GM12878 (cell line): ENCODE results near the gene GLMP. TPM values are rescaled to one million over a fixed set of nuclear protein-coding genes. Genes with fewer than 3 reads are reported as not detected.

Experiments
- ATAC-seq: fragments of 200-7000 bp; cut with Tn5 transposase; 3 replicates; pipeline ENCODE4 v1.9.1; 2020; ENCODE audit warnings: mild to moderate bottlenecking, moderate library complexity
- BruUV-seq: library from RNA; stranded (reverse); fragments of 400-500 nt; replicated peaks from 2 replicates; lab custom pipeline; 2021; lab: Mats Ljungman, UMichigan
- CTCF ChIA-PET: fragments of 300-600 bp; sonication (Branson Sonifier 250); formaldehyde crosslinking; extraction: SDS; loops from one replicate; lab custom pipeline; 2021; ENCODE audit warnings: inconsistent platforms; lab: Yijun Ruan, JAX
- POLR2A ChIA-PET: fragments of 350-600 bp; formaldehyde crosslinking; extraction: SDS; loops from one replicate; lab custom pipeline; 2021; ENCODE audit warnings: inconsistent platforms; lab: Charles Lee
- RAD21 ChIA-PET: fragments of 300-600 bp; sonication (Branson Sonifier 250); formaldehyde crosslinking; loops from one replicate; lab custom pipeline; 2023; ENCODE audit warnings: antibody characterized with exemption; ENCODE audit not compliant: unreplicated experiment; lab: Charles Lee
- SMC1A ChIA-PET: fragments of 300-600 bp; sonication (Branson Sonifier 250); formaldehyde crosslinking; loops from one replicate; lab custom pipeline; 2023; ENCODE audit not compliant: unreplicated experiment, uncharacterized antibody; lab: Charles Lee
- DNase-seq: peaks from one replicate; pipeline ENCODE4 v3.0.0-alpha.2; 2011; ENCODE audit warnings: low read depth, low spot score
- FAIRE-seq: peaks from 3 replicates; lab custom pipeline; 2011; peaks lifted over from hg19 to GRCh38; lab: Jason Lieb, UNC
- H2AFZ ChIP-seq: 2 replicates; pipeline ENCODE4 v1.6.0; 2011; ENCODE audit warnings: low read depth, low read length, control low read depth; ENCODE audit not compliant: control insufficient read depth
- H3K27ac ChIP-seq: 2 replicates; pipeline ENCODE4 v1.5.1; 2011; ENCODE audit warnings: control low read depth; ENCODE audit not compliant: control insufficient read depth, insufficient read depth
- H3K27me3 ChIP-seq, 2 experiments: replicated peaks in 1 of 2; 2 replicates each; pipeline versions ENCODE4 v1.6.0 to v1.6.1; 2011; ENCODE audit warnings: low read length in 1 of 2; ENCODE audit not compliant: control insufficient read depth in 2 of 2, insufficient read depth in 2 of 2
- H3K36me3 ChIP-seq, 2 experiments: 2 replicates each; pipeline ENCODE4 v1.5.1; 2011; ENCODE audit warnings: low read length in 1 of 2; ENCODE audit not compliant: control insufficient read depth in 2 of 2, insufficient read depth in 2 of 2
- H3K4me1 ChIP-seq: 2 replicates; pipeline ENCODE4 v1.6.1; 2011; ENCODE audit warnings: mild to moderate bottlenecking, low read length, moderate library complexity, mixed read lengths; ENCODE audit not compliant: control insufficient read depth, insufficient read depth
- H3K4me2 ChIP-seq: 2 replicates; pipeline ENCODE4 v1.6.0; 2011; ENCODE audit warnings: control low read depth; ENCODE audit not compliant: control insufficient read depth, insufficient read depth
- H3K4me3 ChIP-seq: fragments of 200-600 bp; sonication (generic); 2 replicates; pipeline ENCODE4 v1.5.1; 2016
- H3K79me2 ChIP-seq: 2 replicates; pipeline ENCODE4 v1.6.0; 2011; ENCODE audit warnings: low read length; ENCODE audit not compliant: control insufficient read depth, insufficient read depth
- H3K9ac ChIP-seq: 2 replicates; pipeline ENCODE4 v1.8.0; 2011; ENCODE audit warnings: low read length, control low read depth, mixed read lengths; ENCODE audit not compliant: control insufficient read depth, insufficient read depth
- H3K9me3 ChIP-seq: replicated peaks from 3 replicates; pipeline ENCODE4 v1.5.1; 2011; ENCODE audit warnings: mild to moderate bottlenecking, low read length; ENCODE audit not compliant: control insufficient read depth, insufficient read depth
- H4K20me1 ChIP-seq: 2 replicates; pipeline ENCODE4 v1.6.0; 2011; ENCODE audit not compliant: control insufficient read depth, insufficient read depth
- ETV6 ChIP-seq, 2 experiments: fragments of 450-650 bp in 1 of 2; IDR thresholded peaks in 1 of 2; conservative IDR thresholded peaks in 1 of 2; 2 replicates each; pipeline ENCODE4 v1.6.1; 2014; ENCODE audit warnings: antibody characterized with exemption in 1 of 2, borderline replicate concordance in 1 of 2, low read depth in 1 of 2, mild to moderate bottlenecking in 1 of 2, moderate library complexity in 1 of 2
- IKZF1 ChIP-seq: fragments of 450-650 bp; conservative IDR thresholded peaks from 2 replicates; pipeline ENCODE4 v1.6.1; 2017; ENCODE audit warnings: antibody characterized with exemption, mild to moderate bottlenecking
- KDM1A ChIP-seq: fragments of 200-600 bp; sonication (generic); IDR thresholded peaks from 2 replicates; pipeline ENCODE4 v1.6.1; 2016; ENCODE audit warnings: borderline replicate concordance
- NR2C1 ChIP-seq: fragments of 450-650 bp; IDR thresholded peaks from 2 replicates; pipeline ENCODE4 v1.6.1; 2017; ENCODE audit warnings: antibody characterized with exemption, mild to moderate bottlenecking, moderate library complexity
- NRF1 ChIP-seq: conservative IDR thresholded peaks from 2 replicates; pipeline ENCODE4 v1.6.1; 2011; ENCODE audit warnings: mild to moderate bottlenecking, low read depth, low read length, improper control_type of control experiment
- SIN3A ChIP-seq: IDR thresholded peaks from 2 replicates; pipeline ENCODE4 v1.6.1; 2012; ENCODE audit warnings: low read depth, low read length, improper control_type of control experiment
- SMC3 ChIP-seq: IDR thresholded peaks from 2 replicates; pipeline ENCODE4 v1.6.1; 2011; ENCODE audit warnings: low read length, improper control_type of control experiment, borderline replicate concordance
- ZBED1 ChIP-seq: IDR thresholded peaks from 2 replicates; pipeline ENCODE4 v1.6.1; 2016; ENCODE audit warnings: borderline replicate concordance
- ZNF24 ChIP-seq: fragments of 450-650 bp; IDR thresholded peaks from 2 replicates; pipeline ENCODE4 v1.6.1; 2017; ENCODE audit warnings: antibody characterized with exemption, mild to moderate bottlenecking
- WGBS: methylation state at CpG from one replicate; pipeline ENCODE4 v1.1.6; 2016; ENCODE audit warnings: low lambda C conversion rate; ENCODE audit not compliant: insufficient replicate concordance, insufficient coverage; ENCODE audit errors: missing lambda C conversion rate; 5-methylcytosine and 5-hydroxymethylcytosine counted together
- in situ Hi-C: fragments of 300-500 bp; cut with MboI; formaldehyde crosslinking; loops from 9 replicates; pipeline ENCODE4 v1.14.3; 2018; ENCODE audit warnings: mixed read lengths
- intact Hi-C: fragments of 100-400 bp; cut with micrococcal nuclease; formaldehyde crosslinking; loops from one replicate; pipeline ENCODE4 v1.14.2; 2022; ENCODE audit not compliant: unreplicated experiment
- polyA plus RNA-seq, 11 experiments: library from polyadenylated mRNA; depleted of rRNA in 4 of 11; unstranded in 6 of 11; stranded (reverse) in 5 of 11; fragments of >200 nt; fragmentation: Nextera tagmentation in 4 of 11; fragmentation: Illumina TruSeq in 1 of 11; extraction: Ambion mirVana in 4 of 11; extraction: Trizol in 1 of 11; gene quantifications; 1 replicate in 1 of 11; 2 replicates in 10 of 11; pipeline versions ENCODE4 v1.2.1 to v1.2.3, GENCODE V29; 2011 to 2016; ENCODE audit warnings: inconsistent platforms in 2 of 11, missing spikeins in 2 of 11, low read depth in 1 of 11
- total RNA-seq, 4 experiments: library from RNA; depleted of rRNA in 3 of 4; stranded (reverse); fragments of >200 nt in 3 of 4; fragmentation: Illumina TruSeq in 1 of 4; extraction: Trizol in 1 of 4; gene quantifications; 2 replicates each; pipeline versions ENCODE4 v1.2.1 to v1.2.3, GENCODE V29; 2013 to 2021
- TF ChIP-seq, protein P1 (sequence below): fragments of 450-650 bp; IDR thresholded peaks from 2 replicates; pipeline ENCODE4 v1.6.1; 2017; ENCODE audit warnings: mild to moderate bottlenecking, low read depth, inconsistent platforms; ENCODE audit not compliant: poor library complexity, severe bottlenecking
- TF ChIP-seq, protein P2 (sequence below): fragments of 450-650 bp; formaldehyde crosslinking; IDR thresholded peaks from 2 replicates; pipeline ENCODE4 v1.5.0; 2022; ENCODE audit warnings: mild to moderate bottlenecking, missing genetic modification characterization
- TF ChIP-seq, protein P3 (sequence below): fragments of 450-650 bp; IDR thresholded peaks from 2 replicates; pipeline ENCODE4 v1.6.1; 2017; ENCODE audit warnings: antibody characterized with exemption, mild to moderate bottlenecking, moderate library complexity
- TF ChIP-seq, protein P4 (sequence below): IDR thresholded peaks from 2 replicates; pipeline ENCODE4 v1.6.1; 2012; ENCODE audit warnings: low read depth, low read length, improper control_type of control experiment

GLMP gene
- total and polyA plus RNA-seq, 10 of the 15 experiments (the other 5 are each of a cell fraction or from before 2014, with no cell fraction given), result 4.4 to 30.0 (median 19.5) TPM

DNA sequence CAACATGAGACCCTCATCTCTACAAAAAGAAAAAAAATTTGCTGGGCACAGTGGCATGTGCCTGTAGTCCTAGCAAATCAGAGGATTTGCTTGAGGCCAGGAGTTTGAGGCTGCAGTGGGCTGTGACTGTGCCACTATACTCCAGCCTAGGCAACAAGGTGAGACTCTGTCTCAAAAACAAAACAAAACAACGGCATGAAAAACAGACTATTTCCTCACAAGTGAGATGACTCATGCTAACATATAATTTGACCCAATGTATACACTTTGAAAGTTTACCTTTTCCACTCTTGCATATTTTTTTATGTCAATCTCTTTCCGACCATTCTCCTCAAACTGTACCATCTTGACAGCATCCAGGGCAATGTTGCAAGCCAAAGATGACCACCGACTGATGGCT is 25.1 kb upstream of the GLMP start:
- H4K20me1 ChIP-seq, result no peaks in the 10 kb centered on the region
- DNase-seq, result no peak
- no TSS peak for BruUV-seq
- H3K9ac ChIP-seq, result no peak overlapping the region
- H3K9me3 ChIP-seq, result no peaks in the 10 kb centered on the region
- ChIA-PET SMC1A (interaction anchor here (1.4 to 7.2 kb wide), 2 partner anchors 39 to 97 kb away, joined by 3 to 39 read pairs; partner anchors contain the start of gene SMG5), RAD21 (no interaction called here), POLR2A (no interaction called here), CTCF (interaction anchor here (1.1 to 5.2 kb wide), 9 partner anchors 13 to 230 kb away, joined by 4 to 58 read pairs (median 7); partner anchors contain the start of genes SMG5 and TMEM79)
- no peak for ATAC-seq
- H2AFZ ChIP-seq, result no peak overlapping the region
- no peaks in the 10 kb centered on the region for H3K27me3 ChIP-seq
- H3K27ac ChIP-seq, result no peak overlapping the region
- H3K36me3 ChIP-seq, result peaks cover 27 to 48% of the 10 kb centered on the region in 2 experiments
- 78% methylated on average over 3 of the region's 3 CpGs for WGBS
- intact Hi-C loops, result no loop called here
- no peaks in the 10 kb centered on the region for H3K79me2 ChIP-seq
- H3K4me2 ChIP-seq, result no peak overlapping the region
- in situ Hi-C loops, result no loop called here
- FAIRE-seq, result no peak
- H3K4me3 ChIP-seq, result no peak overlapping the region
- H3K4me1 ChIP-seq, result no peaks in the 10 kb centered on the region
- TF ChIP-seq, protein P1, sequence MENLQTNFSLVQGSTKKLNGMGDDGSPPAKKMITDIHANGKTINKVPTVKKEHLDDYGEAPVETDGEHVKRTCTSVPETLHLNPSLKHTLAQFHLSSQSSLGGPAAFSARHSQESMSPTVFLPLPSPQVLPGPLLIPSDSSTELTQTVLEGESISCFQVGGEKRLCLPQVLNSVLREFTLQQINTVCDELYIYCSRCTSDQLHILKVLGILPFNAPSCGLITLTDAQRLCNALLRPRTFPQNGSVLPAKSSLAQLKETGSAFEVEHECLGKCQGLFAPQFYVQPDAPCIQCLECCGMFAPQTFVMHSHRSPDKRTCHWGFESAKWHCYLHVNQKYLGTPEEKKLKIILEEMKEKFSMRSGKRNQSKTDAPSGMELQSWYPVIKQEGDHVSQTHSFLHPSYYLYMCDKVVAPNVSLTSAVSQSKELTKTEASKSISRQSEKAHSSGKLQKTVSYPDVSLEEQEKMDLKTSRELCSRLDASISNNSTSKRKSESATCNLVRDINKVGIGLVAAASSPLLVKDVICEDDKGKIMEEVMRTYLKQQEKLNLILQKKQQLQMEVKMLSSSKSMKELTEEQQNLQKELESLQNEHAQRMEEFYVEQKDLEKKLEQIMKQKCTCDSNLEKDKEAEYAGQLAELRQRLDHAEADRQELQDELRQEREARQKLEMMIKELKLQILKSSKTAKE, result no peak
- TF ChIP-seq, protein P2, sequence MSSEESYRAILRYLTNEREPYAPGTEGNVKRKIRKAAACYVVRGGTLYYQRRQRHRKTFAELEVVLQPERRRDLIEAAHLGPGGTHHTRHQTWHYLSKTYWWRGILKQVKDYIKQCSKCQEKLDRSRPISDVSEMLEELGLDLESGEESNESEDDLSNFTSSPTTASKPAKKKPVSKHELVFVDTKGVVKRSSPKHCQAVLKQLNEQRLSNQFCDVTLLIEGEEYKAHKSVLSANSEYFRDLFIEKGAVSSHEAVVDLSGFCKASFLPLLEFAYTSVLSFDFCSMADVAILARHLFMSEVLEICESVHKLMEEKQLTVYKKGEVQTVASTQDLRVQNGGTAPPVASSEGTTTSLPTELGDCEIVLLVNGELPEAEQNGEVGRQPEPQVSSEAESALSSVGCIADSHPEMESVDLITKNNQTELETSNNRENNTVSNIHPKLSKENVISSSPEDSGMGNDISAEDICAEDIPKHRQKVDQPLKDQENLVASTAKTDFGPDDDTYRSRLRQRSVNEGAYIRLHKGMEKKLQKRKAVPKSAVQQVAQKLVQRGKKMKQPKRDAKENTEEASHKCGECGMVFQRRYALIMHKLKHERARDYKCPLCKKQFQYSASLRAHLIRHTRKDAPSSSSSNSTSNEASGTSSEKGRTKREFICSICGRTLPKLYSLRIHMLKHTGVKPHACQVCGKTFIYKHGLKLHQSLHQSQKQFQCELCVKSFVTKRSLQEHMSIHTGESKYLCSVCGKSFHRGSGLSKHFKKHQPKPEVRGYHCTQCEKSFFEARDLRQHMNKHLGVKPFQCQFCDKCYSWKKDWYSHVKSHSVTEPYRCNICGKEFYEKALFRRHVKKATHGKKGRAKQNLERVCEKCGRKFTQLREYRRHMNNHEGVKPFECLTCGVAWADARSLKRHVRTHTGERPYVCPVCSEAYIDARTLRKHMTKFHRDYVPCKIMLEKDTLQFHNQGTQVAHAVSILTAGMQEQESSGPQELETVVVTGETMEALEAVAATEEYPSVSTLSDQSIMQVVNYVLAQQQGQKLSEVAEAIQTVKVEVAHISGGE (CRISPR knock-in tag), result no peak
- TF ChIP-seq ZNF24, result no peak
- no peak for TF ChIP-seq IKZF1
- no peak for TF ChIP-seq ETV6 (conservative IDR thresholded peaks at IDR 0.05 in 1 of 2, IDR thresholded peaks at IDR 0.05 in 1 of 2; ENCODE audit: borderline replicate concordance in 1 of 2, low read depth in 1 of 2)
- TF ChIP-seq SIN3A, result no peak
- no peak for TF ChIP-seq NRF1
- no peak for TF ChIP-seq NR2C1
- TF ChIP-seq, protein P3, sequence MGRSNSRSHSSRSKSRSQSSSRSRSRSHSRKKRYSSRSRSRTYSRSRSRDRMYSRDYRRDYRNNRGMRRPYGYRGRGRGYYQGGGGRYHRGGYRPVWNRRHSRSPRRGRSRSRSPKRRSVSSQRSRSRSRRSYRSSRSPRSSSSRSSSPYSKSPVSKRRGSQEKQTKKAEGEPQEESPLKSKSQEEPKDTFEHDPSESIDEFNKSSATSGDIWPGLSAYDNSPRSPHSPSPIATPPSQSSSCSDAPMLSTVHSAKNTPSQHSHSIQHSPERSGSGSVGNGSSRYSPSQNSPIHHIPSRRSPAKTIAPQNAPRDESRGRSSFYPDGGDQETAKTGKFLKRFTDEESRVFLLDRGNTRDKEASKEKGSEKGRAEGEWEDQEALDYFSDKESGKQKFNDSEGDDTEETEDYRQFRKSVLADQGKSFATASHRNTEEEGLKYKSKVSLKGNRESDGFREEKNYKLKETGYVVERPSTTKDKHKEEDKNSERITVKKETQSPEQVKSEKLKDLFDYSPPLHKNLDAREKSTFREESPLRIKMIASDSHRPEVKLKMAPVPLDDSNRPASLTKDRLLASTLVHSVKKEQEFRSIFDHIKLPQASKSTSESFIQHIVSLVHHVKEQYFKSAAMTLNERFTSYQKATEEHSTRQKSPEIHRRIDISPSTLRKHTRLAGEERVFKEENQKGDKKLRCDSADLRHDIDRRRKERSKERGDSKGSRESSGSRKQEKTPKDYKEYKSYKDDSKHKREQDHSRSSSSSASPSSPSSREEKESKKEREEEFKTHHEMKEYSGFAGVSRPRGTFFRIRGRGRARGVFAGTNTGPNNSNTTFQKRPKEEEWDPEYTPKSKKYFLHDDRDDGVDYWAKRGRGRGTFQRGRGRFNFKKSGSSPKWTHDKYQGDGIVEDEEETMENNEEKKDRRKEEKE, result no peak
- TF ChIP-seq SMC3, result no peak
- no peak for TF ChIP-seq KDM1A
- TF ChIP-seq, protein P4, sequence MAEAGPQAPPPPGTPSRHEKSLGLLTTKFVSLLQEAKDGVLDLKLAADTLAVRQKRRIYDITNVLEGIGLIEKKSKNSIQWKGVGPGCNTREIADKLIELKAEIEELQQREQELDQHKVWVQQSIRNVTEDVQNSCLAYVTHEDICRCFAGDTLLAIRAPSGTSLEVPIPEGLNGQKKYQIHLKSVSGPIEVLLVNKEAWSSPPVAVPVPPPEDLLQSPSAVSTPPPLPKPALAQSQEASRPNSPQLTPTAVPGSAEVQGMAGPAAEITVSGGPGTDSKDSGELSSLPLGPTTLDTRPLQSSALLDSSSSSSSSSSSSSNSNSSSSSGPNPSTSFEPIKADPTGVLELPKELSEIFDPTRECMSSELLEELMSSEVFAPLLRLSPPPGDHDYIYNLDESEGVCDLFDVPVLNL, result no peak
- no peak for TF ChIP-seq ZBED1
